GM23338 (cell line): ENCODE measurements around the gene EXOC4. TPM values are rescaled to one million over a fixed set of nuclear protein-coding genes. Genes with fewer than 3 reads are reported as not detected.

Source experiments
- ATAC-seq: fragments of 200-7000 bp; cut with Tn5 transposase; 3 replicates; pipeline ENCODE4 v1.9.1; 2020
- DNase-seq: peaks from one replicate; pipeline ENCODE4 v3.0.0-alpha.2; 2015; ENCODE audit warnings: low spot score
- H2AFZ ChIP-seq: fragments of 200-600 bp; sonication (generic); 2 replicates; pipeline ENCODE4 v1.8.0; 2016; ENCODE audit warnings: antibody characterized with exemption, mild to moderate bottlenecking, moderate library complexity
- H3F3A ChIP-seq: fragments of 200-600 bp; sonication (generic); replicated peaks from 2 replicates; pipeline ENCODE4 v1.8.0; 2017; ENCODE audit warnings: antibody characterized with exemption, mixed run types, low read depth
- H3K27ac ChIP-seq: fragments of 200-600 bp; sonication (generic); 2 replicates; pipeline ENCODE4 v1.6.1; 2016; ENCODE audit warnings: low read depth
- H3K27me3 ChIP-seq: fragments of 200-600 bp; sonication (generic); 2 replicates; pipeline ENCODE4 v1.8.0; 2016; ENCODE audit warnings: mild to moderate bottlenecking, mixed run types, moderate library complexity; ENCODE audit not compliant: insufficient read depth
- H3K36me3 ChIP-seq: fragments of 200-600 bp; sonication (generic); 2 replicates; pipeline ENCODE4 v1.8.0; 2016; ENCODE audit warnings: mild to moderate bottlenecking; ENCODE audit not compliant: insufficient read depth
- H3K4me1 ChIP-seq: fragments of 200-600 bp; sonication (generic); 2 replicates; pipeline ENCODE4 v1.8.0; 2016; ENCODE audit warnings: mild to moderate bottlenecking, moderate library complexity; ENCODE audit not compliant: insufficient read depth
- H3K4me2 ChIP-seq: fragments of 200-600 bp; sonication (generic); 2 replicates; pipeline ENCODE4 v1.7.1; 2017; ENCODE audit warnings: mixed run types
- H3K4me3 ChIP-seq: fragments of 200-600 bp; sonication (generic); 2 replicates; pipeline ENCODE4 v1.6.1; 2016; ENCODE audit warnings: mixed run types
- H3K79me2 ChIP-seq: fragments of 200-600 bp; sonication (generic); replicated peaks from 2 replicates; pipeline ENCODE4 v1.8.0; 2017; ENCODE audit warnings: mild to moderate bottlenecking; ENCODE audit not compliant: insufficient read depth
- H3K9me2 ChIP-seq: fragments of 200-600 bp; sonication (generic); 2 replicates; pipeline ENCODE4 v1.8.0; 2017; ENCODE audit not compliant: insufficient read depth
- H4K20me1 ChIP-seq: fragments of 200-600 bp; sonication (generic); replicated peaks from 2 replicates; pipeline ENCODE4 v1.8.0; 2017; ENCODE audit warnings: mild to moderate bottlenecking; ENCODE audit not compliant: insufficient read depth
- H3K27ac Mint-ChIP-seq: 2 replicates; pipeline ENCODE4 v1.8.0; 2020; ENCODE audit warnings: inconsistent platforms, mild to moderate bottlenecking, moderate library complexity, mixed read lengths
- H3K27me3 Mint-ChIP-seq: 3 replicates; pipeline ENCODE4 v1.8.0; 2022; ENCODE audit warnings: low read depth, mild to moderate bottlenecking, moderate library complexity, mixed read lengths, inconsistent platforms; ENCODE audit not compliant: insufficient read depth, poor library complexity
- H3K36me3 Mint-ChIP-seq: 3 replicates; pipeline ENCODE4 v1.8.0; 2021; ENCODE audit warnings: low read depth, mild to moderate bottlenecking, inconsistent platforms, moderate library complexity, mixed read lengths
- H3K4me1 Mint-ChIP-seq: 3 replicates; pipeline ENCODE4 v1.8.0; 2020; ENCODE audit warnings: mild to moderate bottlenecking, inconsistent platforms, mixed read lengths
- H3K4me3 Mint-ChIP-seq: 3 replicates; pipeline ENCODE4 v1.8.0; 2021; ENCODE audit warnings: moderate library complexity, mild to moderate bottlenecking, inconsistent platforms, mixed read lengths
- H3K9me3 Mint-ChIP-seq: 3 replicates; pipeline ENCODE4 v1.8.0; 2020; ENCODE audit warnings: moderate library complexity, mild to moderate bottlenecking, inconsistent platforms, mixed read lengths
- CREB1 ChIP-seq: fragments of 250-450 bp; sonication (Bioruptor Pico); IDR thresholded peaks from 2 replicates; pipeline ENCODE4 v1.5.0; 2020; ENCODE audit warnings: low read depth, mild to moderate bottlenecking, moderate library complexity
- CTCF ChIP-seq, 2 experiments: fragments of 200-600 bp in 1 of 2; sonication (generic) in 1 of 2; conservative IDR thresholded peaks; 2 replicates each; pipeline versions ENCODE4 v1.5.1 to v1.6.1; 2016 to 2017; ENCODE audit warnings: antibody characterized with exemption in 2 of 2, low read depth in 2 of 2, mild to moderate bottlenecking in 2 of 2, moderate library complexity in 1 of 2
- ETS1 ChIP-seq: IDR thresholded peaks from 2 replicates; pipeline ENCODE4 v1.6.1; 2016; ENCODE audit warnings: antibody characterized with exemption
- EZH2 ChIP-seq: fragments of 200-600 bp; sonication (generic); IDR thresholded peaks from one replicate; pipeline ENCODE4 v1.8.0; 2017; ENCODE audit warnings: antibody characterized with exemption, mild to moderate bottlenecking, low read depth; ENCODE audit not compliant: unreplicated experiment
- EZH2phosphoT487 ChIP-seq: fragments of 200-600 bp; sonication (generic); IDR thresholded peaks from one replicate; pipeline ENCODE4 v1.8.1; 2018; ENCODE audit warnings: antibody characterized with exemption; ENCODE audit not compliant: unreplicated experiment
- JUNB ChIP-seq: IDR thresholded peaks from one replicate; pipeline ENCODE4 v1.6.1; 2016; ENCODE audit warnings: antibody characterized with exemption; ENCODE audit not compliant: unreplicated experiment
- REST ChIP-seq: IDR thresholded peaks from one replicate; pipeline ENCODE4 v1.6.1; 2018; ENCODE audit warnings: antibody characterized with exemption; ENCODE audit not compliant: unreplicated experiment
- STAT1 ChIP-seq: IDR thresholded peaks from one replicate; pipeline ENCODE4 v1.6.1; 2016; ENCODE audit warnings: antibody characterized with exemption; ENCODE audit not compliant: unreplicated experiment
- ZNF114 ChIP-seq: fragments of 250-450 bp; sonication (Bioruptor Pico); IDR thresholded peaks from 2 replicates; pipeline ENCODE4 v1.5.0; 2020; ENCODE audit warnings: mild to moderate bottlenecking, moderate library complexity
- ZNF331 ChIP-seq: fragments of 250-450 bp; sonication (Bioruptor Pico); IDR thresholded peaks from 2 replicates; pipeline ENCODE4 v1.5.0; 2020; ENCODE audit warnings: low read depth, mild to moderate bottlenecking, moderate library complexity
- polyA plus RNA-seq: library from polyadenylated mRNA; unstranded; fragments of >200 nt; fragmentation: Nextera tagmentation; extraction: Ambion mirVana; gene quantifications from 2 replicates; pipeline ENCODE4 v1.2.1, GENCODE V29; 2016
- total RNA-seq: library from RNA; depleted of rRNA; stranded (reverse); fragments of >200 nt; shearing (Covaris generic); gene quantifications from 2 replicates; pipeline ENCODE4 v1.2.3, GENCODE V29; 2014

EXOC4 gene
- total and polyA plus RNA-seq, 2 experiments from 2014 or later: 37.5 to 52.7 TPM

GRCh38 chr7:133804127-133804526 is 551.2 kb downstream of the EXOC4 start:
- Mint-ChIP-seq H3K4me3 (no peak overlapping the region), H3K27ac (no peak overlapping the region), H3K4me1 (no peaks in the 10 kb centered on the region), H3K27me3 (no peaks in the 10 kb centered on the region), H3K9me3 (no peaks in the 10 kb centered on the region), H3K36me3 (no peaks in the 10 kb centered on the region)
- Histone ChIP-seq H3K4me2 (no peak overlapping the region), H2AFZ (no peak overlapping the region), H4K20me1 (no peaks in the 10 kb centered on the region), H3F3A (no peaks in the 10 kb centered on the region), H3K36me3 (no peaks in the 10 kb centered on the region), H3K79me2 (no peaks in the 10 kb centered on the region), H3K27me3 (no peaks in the 10 kb centered on the region), H3K4me1 (no peaks in the 10 kb centered on the region), H3K4me3 (no peak overlapping the region), H3K9me2 (no peaks in the 10 kb centered on the region), H3K27ac (no peak overlapping the region)
- ATAC-seq: no peak
- TF ChIP-seq EZH2 (no peak), ZNF331 (CRISPR knock-in tag) (no peak), ZNF114 (no peak), REST (no peak), CREB1 (CRISPR knock-in tag) (no peak)
- DNase-seq: no peak

GRCh38 chr7:133805426-133805825 is 552.5 kb downstream of the EXOC4 start:
- no peaks in the 10 kb centered on the region for H3F3A ChIP-seq
- no peaks in the 10 kb centered on the region for H3K79me2 ChIP-seq
- H3K27me3 ChIP-seq: no peaks in the 10 kb centered on the region
- DNase-seq (no peak), ATAC-seq (no peak)
- H3K9me2 ChIP-seq: no peaks in the 10 kb centered on the region
- no peak overlapping the region for H3K27ac ChIP-seq
- Mint-ChIP-seq H3K36me3 (no peaks in the 10 kb centered on the region), H3K27me3 (no peaks in the 10 kb centered on the region), H3K4me1 (no peaks in the 10 kb centered on the region), H3K9me3 (no peaks in the 10 kb centered on the region), H3K27ac (no peak overlapping the region), H3K4me3 (no peak overlapping the region)
- no peak overlapping the region for H3K4me2 ChIP-seq
- no peaks in the 10 kb centered on the region for H4K20me1 ChIP-seq
- H2AFZ ChIP-seq: no peak overlapping the region
- H3K4me3 ChIP-seq: no peak overlapping the region
- no peaks in the 10 kb centered on the region for H3K36me3 ChIP-seq
- H3K4me1 ChIP-seq: no peaks in the 10 kb centered on the region
- TF ChIP-seq STAT1 (no peak), JUNB (no peak), ZNF114 (no peak), CTCF (conservative IDR thresholded peaks at IDR 0.05; ENCODE audit: low read depth in 2 of 2) (no peak), REST (no peak), EZH2phosphoT487 (no peak), CREB1 (CRISPR knock-in tag) (no peak), EZH2 (no peak), ETS1 (no peak)
